ENCODE data around the gene RPTOR.

Gene RPTOR

DNA sequence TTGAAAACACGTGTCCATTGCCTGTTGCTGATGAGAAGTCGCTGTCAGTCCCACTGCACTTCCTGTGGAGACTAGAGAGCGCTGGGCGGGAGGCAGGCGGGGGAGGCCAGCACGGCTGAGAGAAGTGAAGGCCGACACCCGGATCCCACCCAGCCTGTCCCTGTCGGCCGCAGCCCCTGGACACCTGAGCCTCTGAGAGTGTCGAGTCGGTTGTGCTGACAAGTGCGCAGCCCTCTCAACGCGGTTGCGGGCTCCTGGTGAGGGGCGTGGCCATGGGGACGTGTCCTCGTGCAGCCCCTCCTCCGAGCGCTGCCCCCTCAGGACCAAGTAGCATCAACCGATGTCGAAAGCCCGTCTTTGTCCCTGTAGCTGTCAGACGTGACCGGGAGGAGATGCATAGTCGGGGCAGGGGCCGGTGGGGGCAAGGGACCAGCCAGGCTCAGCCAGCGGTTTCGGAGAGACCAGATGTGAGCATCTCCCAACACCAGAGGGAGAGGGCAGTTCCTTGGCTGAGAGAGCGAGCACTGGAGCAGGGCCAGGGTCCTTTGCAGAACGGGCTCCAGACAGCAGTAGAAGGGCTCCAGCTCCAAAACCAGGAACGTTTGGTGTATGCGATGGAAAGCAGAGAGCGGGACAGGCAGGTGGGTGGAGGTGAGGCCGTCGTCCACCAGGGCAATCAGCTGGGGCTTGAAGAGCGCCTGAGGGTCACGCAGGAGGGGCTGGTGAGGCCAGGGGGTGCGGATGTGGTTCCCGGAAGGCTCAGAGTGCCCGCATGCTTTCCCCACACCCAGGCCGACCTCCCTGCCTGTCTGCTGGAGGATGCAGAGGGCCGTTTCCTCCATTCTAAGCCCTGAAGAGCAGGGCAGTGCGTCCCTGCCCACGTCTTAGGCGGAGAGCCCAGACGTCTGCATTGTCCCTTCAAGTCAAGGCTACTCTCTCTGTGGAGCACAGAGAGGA is 403.7 kb downstream of the RPTOR start:
- ATAC-seq (ENCODE audit: insufficient read depth, low read depth) (no peak), DNase-seq (no peak)
- H3K4me2 ChIP-seq (ENCODE audit: insufficient read depth, low read length) = no peak overlapping the region
- TF ChIP-seq, protein P1, sequence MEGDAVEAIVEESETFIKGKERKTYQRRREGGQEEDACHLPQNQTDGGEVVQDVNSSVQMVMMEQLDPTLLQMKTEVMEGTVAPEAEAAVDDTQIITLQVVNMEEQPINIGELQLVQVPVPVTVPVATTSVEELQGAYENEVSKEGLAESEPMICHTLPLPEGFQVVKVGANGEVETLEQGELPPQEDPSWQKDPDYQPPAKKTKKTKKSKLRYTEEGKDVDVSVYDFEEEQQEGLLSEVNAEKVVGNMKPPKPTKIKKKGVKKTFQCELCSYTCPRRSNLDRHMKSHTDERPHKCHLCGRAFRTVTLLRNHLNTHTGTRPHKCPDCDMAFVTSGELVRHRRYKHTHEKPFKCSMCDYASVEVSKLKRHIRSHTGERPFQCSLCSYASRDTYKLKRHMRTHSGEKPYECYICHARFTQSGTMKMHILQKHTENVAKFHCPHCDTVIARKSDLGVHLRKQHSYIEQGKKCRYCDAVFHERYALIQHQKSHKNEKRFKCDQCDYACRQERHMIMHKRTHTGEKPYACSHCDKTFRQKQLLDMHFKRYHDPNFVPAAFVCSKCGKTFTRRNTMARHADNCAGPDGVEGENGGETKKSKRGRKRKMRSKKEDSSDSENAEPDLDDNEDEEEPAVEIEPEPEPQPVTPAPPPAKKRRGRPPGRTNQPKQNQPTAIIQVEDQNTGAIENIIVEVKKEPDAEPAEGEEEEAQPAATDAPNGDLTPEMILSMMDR (IDR thresholded peaks at IDR 0.05; ENCODE audit: borderline replicate concordance, extremely low read depth, low read length, poor library complexity, severe bottlenecking) = no peak
- no peak for TF ChIP-seq EZH2 (IDR thresholded peaks at IDR 0.05; ENCODE audit: borderline replicate concordance, low read depth, low read length, severe bottlenecking)
- H3K36me3 ChIP-seq (ENCODE audit: insufficient read depth, low read length) = peaks cover 64% of the 10 kb centered on the region
- no peaks in the 10 kb centered on the region for H4K20me1 ChIP-seq (ENCODE audit: insufficient read depth, low read length)
- H3K4me1 ChIP-seq (ENCODE audit: insufficient read depth, low read length) = no peaks in the 10 kb centered on the region
- H3K79me2 ChIP-seq (ENCODE audit: insufficient read depth, low read length) = no peaks in the 10 kb centered on the region
- H3K9me3 ChIP-seq (ENCODE audit: insufficient read depth, low read length, severe bottlenecking) = no peaks in the 10 kb centered on the region
- H3K4me3 ChIP-seq (ENCODE audit: low read depth in 1 of 2, low read length in 2 of 2) = no peak overlapping the region
- H3K27ac ChIP-seq (ENCODE audit: low read length) = no peak overlapping the region
- no peak overlapping the region for H3K9ac ChIP-seq (ENCODE audit: low read depth, low read length)
- H2AFZ ChIP-seq (ENCODE audit: low read depth, low read length) = no peak overlapping the region
- H3K27me3 ChIP-seq (ENCODE audit: insufficient read depth, low read length, poor library complexity) = no peaks in the 10 kb centered on the region

DNA sequence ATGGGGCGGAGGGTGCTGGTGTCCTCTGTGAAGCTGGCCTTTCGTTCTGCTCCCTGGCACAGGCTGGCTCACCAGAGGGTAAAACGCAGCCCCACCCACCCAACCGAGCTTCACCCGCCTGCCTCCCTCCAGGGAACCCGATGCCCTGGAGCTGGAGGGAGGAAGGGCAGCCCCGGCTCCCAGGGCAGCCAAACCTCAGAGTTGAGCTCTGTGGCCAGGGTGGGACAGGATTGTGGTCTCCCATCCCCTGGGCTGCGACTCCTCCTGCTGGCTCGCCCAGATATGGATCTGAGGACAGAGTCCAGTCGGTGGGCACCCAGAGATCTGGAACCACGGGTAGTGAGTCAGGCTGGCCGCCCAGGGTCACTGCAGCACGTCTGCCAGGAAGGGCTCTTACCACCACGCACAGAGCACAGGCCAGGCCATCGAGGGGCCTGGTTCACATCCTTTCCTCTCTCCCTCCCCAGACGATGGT is 404.4 kb downstream of the RPTOR start:
- no peak overlapping the region for H3K4me3 ChIP-seq (ENCODE audit: low read depth in 1 of 2, low read length in 2 of 2)

DNA sequence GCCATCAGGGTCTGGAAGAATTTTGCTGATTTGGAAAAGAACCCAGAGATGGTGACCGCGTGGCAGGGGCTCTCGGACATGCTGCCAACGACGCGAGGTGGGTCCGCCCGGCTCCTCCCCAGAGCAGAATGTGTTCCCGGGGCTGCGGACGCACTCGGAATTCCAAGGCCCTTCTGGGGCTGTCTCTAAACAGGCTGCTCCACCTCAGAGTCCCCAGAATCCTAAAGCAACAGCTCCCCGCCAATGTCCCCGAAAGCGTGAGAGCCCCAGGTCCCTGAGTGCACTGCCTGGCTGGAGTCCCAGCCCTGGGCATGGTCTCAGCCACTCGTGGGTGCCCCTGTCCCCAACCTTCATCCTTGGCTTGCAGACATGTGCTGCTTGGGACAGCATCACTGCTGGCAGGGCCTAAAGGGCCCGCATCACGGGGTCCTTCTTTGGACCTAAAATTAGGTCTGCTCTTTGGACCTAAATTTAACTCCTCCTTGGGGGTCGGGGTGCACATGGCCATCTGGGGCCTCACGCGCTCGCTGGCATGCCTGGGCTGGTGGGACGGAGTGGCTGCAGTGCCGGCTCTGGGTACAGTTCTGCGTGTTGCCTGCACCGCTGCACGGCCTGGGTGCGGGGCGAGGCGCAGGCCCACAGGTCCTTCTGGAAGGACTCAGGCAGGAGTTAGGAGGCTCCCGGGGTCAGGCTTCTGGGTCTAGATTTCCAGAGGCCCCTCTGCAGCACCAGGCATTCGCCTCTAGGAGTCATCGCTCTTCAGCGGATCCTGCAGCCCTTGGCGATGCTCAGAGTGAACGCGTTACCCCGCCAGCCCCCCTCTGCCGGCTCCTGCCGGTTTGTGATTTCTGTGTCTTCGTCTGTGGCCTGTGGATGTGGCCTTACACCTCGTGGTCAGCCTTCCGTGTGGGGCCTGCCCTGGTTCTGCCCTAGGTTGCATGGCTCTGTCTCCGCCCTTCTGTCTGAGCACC is 405.1 kb downstream of the RPTOR start:
- H3K4me1 ChIP-seq (ENCODE audit: insufficient read depth, low read length) = no peaks in the 10 kb centered on the region
- no peak overlapping the region for H3K27ac ChIP-seq (ENCODE audit: low read length)
- no peaks in the 10 kb centered on the region for H3K27me3 ChIP-seq (ENCODE audit: insufficient read depth, low read length, poor library complexity)
- H3K4me3 ChIP-seq (ENCODE audit: low read depth in 1 of 2, low read length in 2 of 2) = no peak overlapping the region
- no peak overlapping the region for H3K4me2 ChIP-seq (ENCODE audit: insufficient read depth, low read length)
- H3K9me3 ChIP-seq (ENCODE audit: insufficient read depth, low read length, severe bottlenecking) = no peaks in the 10 kb centered on the region
- TF ChIP-seq, protein P1 (IDR thresholded peaks at IDR 0.05; ENCODE audit: borderline replicate concordance, extremely low read depth, low read length, poor library complexity, severe bottlenecking) = peak; percentile 21
- no peak for TF ChIP-seq EZH2 (IDR thresholded peaks at IDR 0.05; ENCODE audit: borderline replicate concordance, low read depth, low read length, severe bottlenecking)
- peaks cover 71% of the 10 kb centered on the region for H3K36me3 ChIP-seq (ENCODE audit: insufficient read depth, low read length)
- H2AFZ ChIP-seq (ENCODE audit: low read depth, low read length) = no peak overlapping the region
- no peaks in the 10 kb centered on the region for H4K20me1 ChIP-seq (ENCODE audit: insufficient read depth, low read length)
- no peak overlapping the region for H3K9ac ChIP-seq (ENCODE audit: low read depth, low read length)
- no peak for ATAC-seq (ENCODE audit: insufficient read depth, low read depth)
- H3K79me2 ChIP-seq (ENCODE audit: insufficient read depth, low read length) = no peaks in the 10 kb centered on the region
- no peak for DNase-seq

More for the DNA sequence above, 404.4 kb downstream of the RPTOR start:
- no peaks in the 10 kb centered on the region for H3K79me2 ChIP-seq (ENCODE audit: insufficient read depth, low read length)
- DNase-seq = no peak
- H3K9ac ChIP-seq (ENCODE audit: low read depth, low read length) = no peak overlapping the region
- TF ChIP-seq, protein P1 (IDR thresholded peaks at IDR 0.05; ENCODE audit: borderline replicate concordance, extremely low read depth, low read length, poor library complexity, severe bottlenecking) = peak; percentile 15
- TF ChIP-seq EZH2 (IDR thresholded peaks at IDR 0.05; ENCODE audit: borderline replicate concordance, low read depth, low read length, severe bottlenecking) = no peak
- H3K36me3 ChIP-seq (ENCODE audit: insufficient read depth, low read length) = peaks cover 71% of the 10 kb centered on the region
- no peaks in the 10 kb centered on the region for H3K9me3 ChIP-seq (ENCODE audit: insufficient read depth, low read length, severe bottlenecking)
- no peak overlapping the region for H3K4me2 ChIP-seq (ENCODE audit: insufficient read depth, low read length)
- no peak overlapping the region for H3K27ac ChIP-seq (ENCODE audit: low read length)
- no peaks in the 10 kb centered on the region for H3K4me1 ChIP-seq (ENCODE audit: insufficient read depth, low read length)
- no peaks in the 10 kb centered on the region for H4K20me1 ChIP-seq (ENCODE audit: insufficient read depth, low read length)
- H3K27me3 ChIP-seq (ENCODE audit: insufficient read depth, low read length, poor library complexity) = no peaks in the 10 kb centered on the region
- ATAC-seq (ENCODE audit: insufficient read depth, low read depth) = no peak
- H2AFZ ChIP-seq (ENCODE audit: low read depth, low read length) = no peak overlapping the region
